ENCODE measurements around the gene CARMIL1. TPM values are rescaled to one million over a fixed set of nuclear protein-coding genes. Genes with fewer than 3 reads are reported as not detected.

Gene CARMIL1
- total and polyA plus RNA-seq, 5 donors from 2014 or later, result 0.36 to 3.0 (median 0.49) TPM

DNA sequence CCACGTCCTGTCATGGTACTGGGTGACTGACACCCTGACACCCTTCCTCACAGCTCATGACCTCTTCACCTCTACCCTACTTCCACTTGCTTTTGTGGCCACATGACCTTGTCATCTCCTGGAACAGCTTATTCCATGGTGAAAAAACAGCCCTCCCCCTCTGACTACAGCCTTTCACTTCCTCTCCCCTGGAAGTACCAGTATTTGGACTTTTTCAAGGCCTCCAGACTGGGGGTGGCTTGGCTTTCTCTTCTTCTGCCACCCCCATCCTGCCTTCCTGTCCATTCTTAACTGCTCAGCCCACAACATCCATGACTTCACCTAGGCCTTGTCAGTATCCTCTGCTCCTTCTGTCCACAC, 168.4 kb downstream of the CARMIL1 start:
- Mint-ChIP-seq H3K4me3 (no peak overlapping the region), H3K9me3 (peaks cover 0 to 8% (median 2%) of the 10 kb centered on the region in 7 donors), H3K27ac (no peak overlapping the region), H3K27me3 (no peaks in the 10 kb centered on the region), H3K4me1 (peaks cover 4 to 16% (median 7%) of the 10 kb centered on the region in 4 donors), H3K36me3 (no peaks in the 10 kb centered on the region)
- no peaks in the 10 kb centered on the region for H3K36me3 ChIP-seq (ENCODE audit: control insufficient read depth, insufficient read depth, low read length)
- H3K4me1 ChIP-seq (ENCODE audit: control insufficient read depth, insufficient read depth, low read length, poor library complexity, severe bottlenecking), result no peaks in the 10 kb centered on the region
- no peaks in the 10 kb centered on the region for H3K27me3 ChIP-seq (ENCODE audit: control insufficient read depth, insufficient read depth, low read length)
- no peaks in the 10 kb centered on the region for H3K9me3 ChIP-seq (ENCODE audit: control insufficient read depth in 2 of 2, low read length in 2 of 2)
- H3K4me3 ChIP-seq (ENCODE audit: low read depth, low read length), result no peak overlapping the region
- DNase-seq (peak in 1 of 3 donors; percentile 28), ATAC-seq (ENCODE audit: low read depth in 2 of 2) (no peak)
- H3K27ac ChIP-seq (ENCODE audit: insufficient read depth, low read length, poor library complexity, severe bottlenecking), result no peak overlapping the region

- Histone ChIP-seq H3K4me1 (ENCODE audit: control insufficient read depth, insufficient read depth, low read length, poor library complexity, severe bottlenecking) (no peaks in the 10 kb centered on the region), H3K27me3 (ENCODE audit: control insufficient read depth, insufficient read depth, low read length) (no peaks in the 10 kb centered on the region), H3K9me3 (ENCODE audit: control insufficient read depth in 2 of 2, low read length in 2 of 2) (no peaks in the 10 kb centered on the region), H3K4me3 (ENCODE audit: low read depth, low read length) (no peak overlapping the region), H3K27ac (ENCODE audit: insufficient read depth, low read length, poor library complexity, severe bottlenecking) (no peak overlapping the region), H3K36me3 (ENCODE audit: control insufficient read depth, insufficient read depth, low read length) (no peaks in the 10 kb centered on the region)
- peak overlapping the region in 1 of 3 donors; percentile 6 for H3K27ac Mint-ChIP-seq
- no peaks in the 10 kb centered on the region for H3K27me3 Mint-ChIP-seq
- H3K9me3 Mint-ChIP-seq, result peaks cover 0 to 8% (median 2%) of the 10 kb centered on the region in 7 donors
- H3K4me3 Mint-ChIP-seq, result no peak overlapping the region
- H3K4me1 Mint-ChIP-seq, result peaks cover 4 to 11% (median 7%) of the 10 kb centered on the region in 4 donors
- DNase-seq, result no peak
- no peak for ATAC-seq (ENCODE audit: low read depth in 2 of 2)
- no peaks in the 10 kb centered on the region for H3K36me3 Mint-ChIP-seq
These were observed 169.9 kb downstream of the CARMIL1 start for GRCh38 chr6:25448965-25449538.

- Mint-ChIP-seq H3K27me3 (no peaks in the 10 kb centered on the region), H3K27ac (no peak overlapping the region), H3K4me3 (no peak overlapping the region), H3K36me3 (no peaks in the 10 kb centered on the region), H3K4me1 (peaks cover 4 to 9% (median 7%) of the 10 kb centered on the region in 4 donors), H3K9me3 (peaks cover 0 to 8% (median 2%) of the 10 kb centered on the region in 7 donors)
- H3K4me1 ChIP-seq (ENCODE audit: control insufficient read depth, insufficient read depth, low read length, poor library complexity, severe bottlenecking), result no peaks in the 10 kb centered on the region
- no peak overlapping the region for H3K27ac ChIP-seq (ENCODE audit: insufficient read depth, low read length, poor library complexity, severe bottlenecking)
- no peak overlapping the region for H3K4me3 ChIP-seq (ENCODE audit: low read depth, low read length)
- H3K36me3 ChIP-seq (ENCODE audit: control insufficient read depth, insufficient read depth, low read length), result no peaks in the 10 kb centered on the region
- DNase-seq, result no peak
- no peaks in the 10 kb centered on the region for H3K9me3 ChIP-seq (ENCODE audit: control insufficient read depth in 2 of 2, low read length in 2 of 2)
- no peak for ATAC-seq (ENCODE audit: low read depth in 2 of 2)
- H3K27me3 ChIP-seq (ENCODE audit: control insufficient read depth, insufficient read depth, low read length), result no peaks in the 10 kb centered on the region
These were observed 170.6 kb downstream of the CARMIL1 start for GRCh38 chr6:25449774-25450173.

GRCh38 chr6:25450469-25451198, 171.5 kb downstream of the CARMIL1 start:
- Histone ChIP-seq H3K4me1 (ENCODE audit: control insufficient read depth, insufficient read depth, low read length, poor library complexity, severe bottlenecking) (no peaks in the 10 kb centered on the region), H3K4me3 (ENCODE audit: low read depth, low read length) (no peak overlapping the region), H3K27ac (ENCODE audit: insufficient read depth, low read length, poor library complexity, severe bottlenecking) (no peak overlapping the region), H3K27me3 (ENCODE audit: control insufficient read depth, insufficient read depth, low read length) (no peaks in the 10 kb centered on the region), H3K9me3 (ENCODE audit: control insufficient read depth in 2 of 2, low read length in 2 of 2) (no peaks in the 10 kb centered on the region), H3K36me3 (ENCODE audit: control insufficient read depth, insufficient read depth, low read length) (no peaks in the 10 kb centered on the region)
- peak overlapping the region in 1 of 3 donors; percentile 67 for H3K27ac Mint-ChIP-seq
- ATAC-seq (ENCODE audit: low read depth in 2 of 2), result no peak
- H3K4me3 Mint-ChIP-seq, result no peak overlapping the region
- H3K4me1 Mint-ChIP-seq, result peaks cover 4 to 9% (median 7%) of the 10 kb centered on the region in 4 donors
- H3K36me3 Mint-ChIP-seq, result no peaks in the 10 kb centered on the region
- peaks cover 0 to 4% (median 2%) of the 10 kb centered on the region in 7 donors for H3K9me3 Mint-ChIP-seq
- no peaks in the 10 kb centered on the region for H3K27me3 Mint-ChIP-seq
- DNase-seq, result no peak

- Histone ChIP-seq H3K9me3 (ENCODE audit: control insufficient read depth in 2 of 2, low read length in 2 of 2) (no peaks in the 10 kb centered on the region), H3K4me1 (ENCODE audit: control insufficient read depth, insufficient read depth, low read length, poor library complexity, severe bottlenecking) (no peaks in the 10 kb centered on the region), H3K36me3 (ENCODE audit: control insufficient read depth, insufficient read depth, low read length) (no peaks in the 10 kb centered on the region), H3K4me3 (ENCODE audit: low read depth, low read length) (no peak overlapping the region), H3K27me3 (ENCODE audit: control insufficient read depth, insufficient read depth, low read length) (no peaks in the 10 kb centered on the region), H3K27ac (ENCODE audit: insufficient read depth, low read length, poor library complexity, severe bottlenecking) (no peak overlapping the region)
- H3K36me3 Mint-ChIP-seq, result no peaks in the 10 kb centered on the region
- peaks cover 0 to under 1% (median 0%) of the 10 kb centered on the region in 7 donors for H3K9me3 Mint-ChIP-seq
- peaks cover 0 to 5% (median 4%) of the 10 kb centered on the region in 4 donors for H3K4me1 Mint-ChIP-seq
- ATAC-seq (ENCODE audit: low read depth in 2 of 2) (no peak), DNase-seq (no peak)
- H3K27me3 Mint-ChIP-seq, result no peaks in the 10 kb centered on the region
- H3K4me3 Mint-ChIP-seq, result no peak overlapping the region
- no peak overlapping the region for H3K27ac Mint-ChIP-seq
These were observed 172.9 kb downstream of the CARMIL1 start for GRCh38 chr6:25452031-25452430.

GRCh38 chr6:25453288-25453687, 174.1 kb downstream of the CARMIL1 start:
- Mint-ChIP-seq H3K4me3 (no peak overlapping the region), H3K4me1 (no peaks in the 10 kb centered on the region), H3K9me3 (peaks cover 0 to 1% (median 0%) of the 10 kb centered on the region in 7 donors), H3K27me3 (no peaks in the 10 kb centered on the region), H3K36me3 (no peaks in the 10 kb centered on the region), H3K27ac (no peak overlapping the region)
- H3K36me3 ChIP-seq (ENCODE audit: control insufficient read depth, insufficient read depth, low read length), result no peaks in the 10 kb centered on the region
- no peaks in the 10 kb centered on the region for H3K9me3 ChIP-seq (ENCODE audit: control insufficient read depth in 2 of 2, low read length in 2 of 2)
- no peaks in the 10 kb centered on the region for H3K27me3 ChIP-seq (ENCODE audit: control insufficient read depth, insufficient read depth, low read length)
- H3K4me1 ChIP-seq (ENCODE audit: control insufficient read depth, insufficient read depth, low read length, poor library complexity, severe bottlenecking), result no peaks in the 10 kb centered on the region
- no peak overlapping the region for H3K27ac ChIP-seq (ENCODE audit: insufficient read depth, low read length, poor library complexity, severe bottlenecking)
- DNase-seq (no peak), ATAC-seq (ENCODE audit: low read depth in 2 of 2) (no peak)
- H3K4me3 ChIP-seq (ENCODE audit: low read depth, low read length), result no peak overlapping the region

GRCh38 chr6:25454136-25454535, 175.0 kb downstream of the CARMIL1 start:
- Mint-ChIP-seq H3K27ac (no peak overlapping the region), H3K4me3 (no peak overlapping the region), H3K9me3 (peaks cover 0 to 1% (median 0%) of the 10 kb centered on the region in 7 donors), H3K36me3 (no peaks in the 10 kb centered on the region), H3K27me3 (no peaks in the 10 kb centered on the region), H3K4me1 (no peaks in the 10 kb centered on the region)
- Histone ChIP-seq H3K36me3 (ENCODE audit: control insufficient read depth, insufficient read depth, low read length) (no peaks in the 10 kb centered on the region), H3K9me3 (ENCODE audit: control insufficient read depth in 2 of 2, low read length in 2 of 2) (no peaks in the 10 kb centered on the region), H3K27ac (ENCODE audit: insufficient read depth, low read length, poor library complexity, severe bottlenecking) (no peak overlapping the region), H3K27me3 (ENCODE audit: control insufficient read depth, insufficient read depth, low read length) (no peaks in the 10 kb centered on the region), H3K4me3 (ENCODE audit: low read depth, low read length) (no peak overlapping the region), H3K4me1 (ENCODE audit: control insufficient read depth, insufficient read depth, low read length, poor library complexity, severe bottlenecking) (no peaks in the 10 kb centered on the region)
- ATAC-seq (ENCODE audit: low read depth in 2 of 2), result no peak
- DNase-seq, result no peak
